KOPT-K1 (cell line): ENCODE data around the gene CEP20.

Experiments
- H3K27ac ChIP-seq: fragments of 200-600 bp; sonication (generic); 2 replicates; pipeline ENCODE4 v1.5.1; 2016; ENCODE audit warnings: antibody characterized with exemption, mild to moderate bottlenecking, low read depth, low read length; ENCODE audit not compliant: poor library complexity, severe bottlenecking
- H3K36me3 ChIP-seq: fragments of 200-600 bp; sonication (generic); 2 replicates; pipeline ENCODE4 v1.5.1; 2017; ENCODE audit warnings: antibody characterized with exemption, mild to moderate bottlenecking, low read length, moderate library complexity; ENCODE audit not compliant: insufficient read depth
- H3K9me3 ChIP-seq: fragments of 200-600 bp; sonication (generic); 2 replicates; pipeline ENCODE4 v1.5.1; 2017; ENCODE audit warnings: antibody characterized with exemption, low read length, mild to moderate bottlenecking; ENCODE audit not compliant: insufficient read depth, poor library complexity, severe bottlenecking

Gene CEP20

GRCh38 chr16:15836074-15836473, 52.3 kb downstream of the CEP20 start:
- Histone ChIP-seq H3K9me3 (no peaks in the 10 kb centered on the region), H3K27ac (no peak overlapping the region), H3K36me3 (no peaks in the 10 kb centered on the region)

- Histone ChIP-seq H3K36me3 (no peaks in the 10 kb centered on the region), H3K27ac (no peak overlapping the region), H3K9me3 (no peaks in the 10 kb centered on the region)
These were observed 53.1 kb downstream of the CEP20 start for GRCh38 chr16:15835136-15835878.

- Histone ChIP-seq H3K27ac (no peak overlapping the region), H3K9me3 (no peaks in the 10 kb centered on the region), H3K36me3 (no peaks in the 10 kb centered on the region)
These were observed 53.9 kb downstream of the CEP20 start for GRCh38 chr16:15834502-15834901.

- H3K27ac ChIP-seq = no peak overlapping the region
- no peaks in the 10 kb centered on the region for H3K9me3 ChIP-seq
- H3K36me3 ChIP-seq = no peaks in the 10 kb centered on the region
These were observed 54.9 kb downstream of the CEP20 start for GRCh38 chr16:15833541-15833940.

- Histone ChIP-seq H3K36me3 (no peaks in the 10 kb centered on the region), H3K27ac (no peak overlapping the region), H3K9me3 (no peaks in the 10 kb centered on the region)
These were observed 56.2 kb downstream of the CEP20 start for GRCh38 chr16:15832241-15832640.

- Histone ChIP-seq H3K9me3 (no peaks in the 10 kb centered on the region), H3K27ac (no peak overlapping the region), H3K36me3 (no peaks in the 10 kb centered on the region)
These were observed 57.5 kb downstream of the CEP20 start for GRCh38 chr16:15830832-15831451.

- no peaks in the 10 kb centered on the region for H3K9me3 ChIP-seq
- no peak overlapping the region for H3K27ac ChIP-seq
- no peaks in the 10 kb centered on the region for H3K36me3 ChIP-seq
These were observed 58.9 kb downstream of the CEP20 start for GRCh38 chr16:15829460-15829859.

GRCh38 chr16:15827709-15828343, 60.6 kb downstream of the CEP20 start:
- H3K27ac ChIP-seq = no peak overlapping the region
- no peaks in the 10 kb centered on the region for H3K36me3 ChIP-seq
- no peaks in the 10 kb centered on the region for H3K9me3 ChIP-seq

GRCh38 chr16:15827299-15827698, 61.1 kb downstream of the CEP20 start:
- Histone ChIP-seq H3K9me3 (no peaks in the 10 kb centered on the region), H3K27ac (no peak overlapping the region), H3K36me3 (no peaks in the 10 kb centered on the region)

- Histone ChIP-seq H3K36me3 (no peaks in the 10 kb centered on the region), H3K9me3 (no peaks in the 10 kb centered on the region), H3K27ac (no peak overlapping the region)
These were observed 62.6 kb downstream of the CEP20 start for GRCh38 chr16:15825750-15826305.

GRCh38 chr16:15822957-15823356, 65.4 kb downstream of the CEP20 start:
- no peaks in the 10 kb centered on the region for H3K9me3 ChIP-seq
- no peaks in the 10 kb centered on the region for H3K36me3 ChIP-seq
- no peak overlapping the region for H3K27ac ChIP-seq

GRCh38 chr16:15820837-15821236, 67.6 kb downstream of the CEP20 start:
- Histone ChIP-seq H3K9me3 (peaks cover 11% of the 10 kb centered on the region), H3K36me3 (no peaks in the 10 kb centered on the region), H3K27ac (no peak overlapping the region)

- H3K9me3 ChIP-seq = peaks cover 24% of the 10 kb centered on the region
- H3K27ac ChIP-seq = no peak overlapping the region
- no peaks in the 10 kb centered on the region for H3K36me3 ChIP-seq
These were observed 69.4 kb downstream of the CEP20 start for GRCh38 chr16:15819046-15819445.

GRCh38 chr16:15817446-15817845, 71.0 kb downstream of the CEP20 start:
- Histone ChIP-seq H3K9me3 (peaks cover 24% of the 10 kb centered on the region), H3K36me3 (no peaks in the 10 kb centered on the region), H3K27ac (no peak overlapping the region)

GRCh38 chr16:15816228-15816627, 72.2 kb downstream of the CEP20 start:
- Histone ChIP-seq H3K9me3 (peaks cover 24% of the 10 kb centered on the region), H3K36me3 (no peaks in the 10 kb centered on the region), H3K27ac (no peak overlapping the region)
